HEK293T (cell line): ENCODE measurements around the gene TLNRD1.

Source experiments
- BHLHE40 ChIP-seq: fragments of 450-650 bp; IDR thresholded peaks from 2 replicates; pipeline ENCODE4 v1.6.1; 2016; ENCODE audit warnings: mild to moderate bottlenecking, moderate library complexity, borderline replicate concordance
- ELF4 ChIP-seq: fragments of 450-650 bp; IDR thresholded peaks from 2 replicates; pipeline ENCODE4 v1.6.1; 2017; ENCODE audit warnings: antibody characterized with exemption
- FOXA1 ChIP-seq: fragments of 450-650 bp; IDR thresholded peaks from 2 replicates; pipeline ENCODE4 v1.6.1; 2016; ENCODE audit warnings: mild to moderate bottlenecking
- FOXM1 ChIP-seq: fragments of 450-650 bp; IDR thresholded peaks from 2 replicates; pipeline ENCODE4 v1.6.1; 2017; ENCODE audit warnings: mild to moderate bottlenecking, borderline replicate concordance
- HDGF ChIP-seq: fragments of 450-650 bp; IDR thresholded peaks from 2 replicates; pipeline ENCODE4 v1.6.1; 2017; ENCODE audit warnings: antibody characterized with exemption, borderline replicate concordance
- NFRKB ChIP-seq: fragments of 450-650 bp; IDR thresholded peaks from 2 replicates; pipeline ENCODE4 v1.6.1; 2016; ENCODE audit warnings: mild to moderate bottlenecking, moderate library complexity
- SP1 ChIP-seq: fragments of 450-650 bp; IDR thresholded peaks from 2 replicates; pipeline ENCODE4 v1.6.1; 2017
- SUZ12 ChIP-seq: fragments of 450-650 bp; IDR thresholded peaks from 2 replicates; pipeline ENCODE4 v1.6.1; 2016; ENCODE audit warnings: mild to moderate bottlenecking
- TARDBP ChIP-seq: fragments of 450-650 bp; IDR thresholded peaks from 2 replicates; pipeline ENCODE4 v1.6.1; 2016
- ZNF384 ChIP-seq: fragments of 450-650 bp; IDR thresholded peaks from 2 replicates; pipeline ENCODE4 v1.6.1; 2016

DNA sequence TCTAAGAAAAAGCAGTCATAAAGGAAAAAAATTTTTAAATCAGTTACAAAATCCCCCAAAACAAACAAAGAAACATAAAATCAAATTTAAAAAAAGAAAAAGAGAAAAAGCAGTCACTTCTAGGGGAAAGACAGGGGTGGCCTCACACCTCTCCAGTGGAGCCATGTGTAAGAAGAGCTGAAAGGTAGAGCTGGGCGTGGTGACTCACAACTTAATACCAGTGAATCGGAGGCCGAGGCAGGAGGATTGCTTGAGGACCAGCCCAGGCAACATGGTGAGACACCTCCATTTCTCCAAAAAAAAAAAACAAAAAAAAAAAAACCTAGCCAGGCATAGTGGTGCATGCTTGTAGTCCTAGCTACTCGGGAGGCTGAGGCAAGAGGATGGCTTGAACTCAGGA, 25.8 kb upstream of the TLNRD1 start:
- TF ChIP-seq SP1 = no peak
- TF ChIP-seq NFRKB = no peak
- no peak for TF ChIP-seq BHLHE40
- no peak for TF ChIP-seq SUZ12
- no peak for TF ChIP-seq FOXA1
- no peak for TF ChIP-seq FOXM1
- TF ChIP-seq HDGF = no peak
- no peak for TF ChIP-seq TARDBP
- TF ChIP-seq ELF4 = no peak
- no peak for TF ChIP-seq ZNF384
